Caco-2 (cell line): ENCODE results near the gene LUC7L. TPM values are rescaled to one million over a fixed set of nuclear protein-coding genes. Genes with fewer than 3 reads are reported as not detected.
"Not testable (repeated sequence)": the region's sequence is repeated elsewhere in the genome, so short reads cannot be mapped to it uniquely, and the experiment has no call there.

Experiments used
- BruUV-seq: library from RNA; stranded (reverse); fragments of 400-500 nt; replicated peaks from 2 replicates; lab custom pipeline; 2021; lab: Mats Ljungman, UMichigan
- CTCF ChIA-PET: fragments of 300-600 bp; sonication (Branson Sonifier 250); formaldehyde crosslinking; loops from one replicate; lab custom pipeline; 2022; ENCODE audit warnings: antibody characterized with exemption; lab: Charles Lee
- POLR2A ChIA-PET: fragments of 300-600 bp; sonication (Branson Sonifier 250); formaldehyde crosslinking; loops from one replicate; lab custom pipeline; 2022; ENCODE audit warnings: antibody characterized with exemption; lab: Charles Lee
- DNase-seq, 2 experiments: peaks; one replicate each; pipeline versions ENCODE4 v3.0.0 to v3.0.0-alpha.2; 2020 to 2022
- H3K27me3 ChIP-seq: replicated peaks from 2 replicates; pipeline ENCODE4 v1.6.0; 2011; ENCODE audit warnings: low read length; ENCODE audit not compliant: control insufficient read depth, insufficient read depth
- H3K36me3 ChIP-seq: 2 replicates; pipeline ENCODE4 v1.5.1; 2011; ENCODE audit warnings: low read length; ENCODE audit not compliant: control insufficient read depth, insufficient read depth
- H3K4me1 ChIP-seq: fragments of 250-450 bp; sonication (Bioruptor Pico); 2 replicates; pipeline ENCODE4 v1.5.1; 2020; ENCODE audit warnings: mild to moderate bottlenecking
- H3K4me3 ChIP-seq: 2 replicates; pipeline ENCODE4 v1.5.1; 2011; ENCODE audit warnings: low read depth, mild to moderate bottlenecking, control low read depth, low read length
- H3K9me3 ChIP-seq: fragments of 250-450 bp; sonication (Bioruptor Pico); 2 replicates; pipeline ENCODE4 v1.5.1; 2020; ENCODE audit warnings: mild to moderate bottlenecking, moderate library complexity
- H3K27ac Mint-ChIP-seq: one replicate; pipeline ENCODE4 v1.8.0; 2022; ENCODE audit warnings: mixed read lengths; ENCODE audit not compliant: unreplicated experiment
- H3K27me3 Mint-ChIP-seq: one replicate; pipeline ENCODE4 v1.8.0; 2022; ENCODE audit warnings: mixed read lengths; ENCODE audit not compliant: insufficient read depth, unreplicated experiment
- H3K36me3 Mint-ChIP-seq: one replicate; pipeline ENCODE4 v1.8.0; 2022; ENCODE audit warnings: mild to moderate bottlenecking, mixed read lengths; ENCODE audit not compliant: insufficient read depth, unreplicated experiment
- H3K4me1 Mint-ChIP-seq: one replicate; pipeline ENCODE4 v1.8.0; 2022; ENCODE audit warnings: low read depth, mixed read lengths; ENCODE audit not compliant: unreplicated experiment
- H3K4me3 Mint-ChIP-seq: one replicate; pipeline ENCODE4 v1.8.0; 2022; ENCODE audit warnings: mild to moderate bottlenecking, moderate library complexity, mixed read lengths; ENCODE audit not compliant: unreplicated experiment
- H3K9me3 Mint-ChIP-seq: one replicate; pipeline ENCODE4 v1.8.0; 2022; ENCODE audit warnings: mixed read lengths; ENCODE audit not compliant: unreplicated experiment
- intact Hi-C: fragments of 100-400 bp; cut with micrococcal nuclease; formaldehyde crosslinking; loops from one replicate; pipeline ENCODE4 v1.10.0; 2022; ENCODE audit not compliant: unreplicated experiment
- total RNA-seq: library from RNA; stranded (reverse); gene quantifications from 2 replicates; pipeline ENCODE4 v1.2.3, GENCODE V29; 2022
- TF ChIP-seq, protein P1 (sequence below), 2 experiments: fragments of 200-600 bp in 1 of 2; IDR thresholded peaks; 1 replicate in 1 of 2; 2 replicates in 1 of 2; pipeline versions ENCODE4 v1.5.1 to v1.8.0; 2011 to 2022; ENCODE audit warnings: antibody characterized with exemption in 1 of 2, control low read depth in 1 of 2, inconsistent platforms in 1 of 2, low read depth in 1 of 2, low read length in 1 of 2, mild to moderate bottlenecking in 1 of 2, moderate library complexity in 1 of 2; ENCODE audit not compliant: insufficient read depth in 1 of 2, severe bottlenecking in 1 of 2, unreplicated experiment in 1 of 2

Gene LUC7L
- total RNA-seq, 1 experiment from 2014 or later, result 80.7 TPM

DNA sequence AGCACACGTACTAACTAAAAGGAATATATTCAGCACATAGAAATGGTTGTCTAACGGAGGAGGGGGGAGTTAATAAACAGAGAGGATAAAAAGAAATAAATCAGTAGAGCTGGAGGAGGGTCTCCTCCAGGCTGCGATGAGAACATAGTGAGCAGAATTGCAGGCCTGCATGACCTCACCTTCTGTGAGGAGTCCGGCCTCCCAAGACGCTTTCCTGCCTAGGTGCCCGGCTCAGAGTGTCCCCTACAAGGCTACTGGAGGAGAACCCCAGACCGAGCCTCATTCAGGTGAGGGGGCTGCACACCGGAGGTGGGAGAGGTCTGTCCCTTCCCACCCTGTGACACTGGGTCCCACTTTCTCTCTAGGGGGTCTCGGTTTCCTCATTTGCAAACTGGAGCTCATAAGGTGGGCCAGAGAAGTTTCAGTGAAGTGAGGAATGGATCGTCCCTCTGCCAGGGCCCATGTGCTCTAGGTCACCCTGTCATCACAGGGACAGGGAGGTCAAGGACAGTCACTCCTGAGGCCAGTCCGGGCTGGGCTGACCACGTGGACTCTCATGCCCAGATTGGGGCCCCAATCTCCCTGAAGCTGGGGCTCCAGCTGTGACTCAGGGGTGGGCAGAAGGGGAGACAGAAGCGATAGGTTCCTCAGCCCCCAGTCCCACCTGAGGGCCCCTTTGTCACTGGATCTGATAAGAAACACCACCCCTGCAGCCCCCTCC lies 66.8 kb downstream of the LUC7L start:
- no peaks in the 10 kb centered on the region for H3K36me3 Mint-ChIP-seq
- no peak overlapping the region for H3K4me3 Mint-ChIP-seq
- H3K27me3 ChIP-seq, result no peaks in the 10 kb centered on the region; the same call in 1 of the 2 replicates
- ChIA-PET POLR2A (no interaction called here), CTCF (no interaction called here)
- no peaks in the 10 kb centered on the region for H3K9me3 Mint-ChIP-seq
- no peak overlapping the region for H3K27ac Mint-ChIP-seq
- H3K4me1 ChIP-seq, result no peaks in the 10 kb centered on the region
- H3K36me3 ChIP-seq, result no peaks in the 10 kb centered on the region
- TF ChIP-seq, protein P1, sequence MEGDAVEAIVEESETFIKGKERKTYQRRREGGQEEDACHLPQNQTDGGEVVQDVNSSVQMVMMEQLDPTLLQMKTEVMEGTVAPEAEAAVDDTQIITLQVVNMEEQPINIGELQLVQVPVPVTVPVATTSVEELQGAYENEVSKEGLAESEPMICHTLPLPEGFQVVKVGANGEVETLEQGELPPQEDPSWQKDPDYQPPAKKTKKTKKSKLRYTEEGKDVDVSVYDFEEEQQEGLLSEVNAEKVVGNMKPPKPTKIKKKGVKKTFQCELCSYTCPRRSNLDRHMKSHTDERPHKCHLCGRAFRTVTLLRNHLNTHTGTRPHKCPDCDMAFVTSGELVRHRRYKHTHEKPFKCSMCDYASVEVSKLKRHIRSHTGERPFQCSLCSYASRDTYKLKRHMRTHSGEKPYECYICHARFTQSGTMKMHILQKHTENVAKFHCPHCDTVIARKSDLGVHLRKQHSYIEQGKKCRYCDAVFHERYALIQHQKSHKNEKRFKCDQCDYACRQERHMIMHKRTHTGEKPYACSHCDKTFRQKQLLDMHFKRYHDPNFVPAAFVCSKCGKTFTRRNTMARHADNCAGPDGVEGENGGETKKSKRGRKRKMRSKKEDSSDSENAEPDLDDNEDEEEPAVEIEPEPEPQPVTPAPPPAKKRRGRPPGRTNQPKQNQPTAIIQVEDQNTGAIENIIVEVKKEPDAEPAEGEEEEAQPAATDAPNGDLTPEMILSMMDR (IDR thresholded peaks at IDR 0.05; ENCODE audit: insufficient read depth in 1 of 2, low read depth in 1 of 2, low read length in 1 of 2, severe bottlenecking in 1 of 2, unreplicated experiment in 1 of 2), result no peak
- DNase-seq, result no peak
- peaks cover 10% of the 10 kb centered on the region for H3K4me1 Mint-ChIP-seq
- no peaks in the 10 kb centered on the region for H3K9me3 ChIP-seq
- intact Hi-C loops, result no loop called here
- no peak overlapping the region for H3K4me3 ChIP-seq
- BruUV-seq, result no TSS peak
- peaks cover 12% of the 10 kb centered on the region for H3K27me3 Mint-ChIP-seq

DNA sequence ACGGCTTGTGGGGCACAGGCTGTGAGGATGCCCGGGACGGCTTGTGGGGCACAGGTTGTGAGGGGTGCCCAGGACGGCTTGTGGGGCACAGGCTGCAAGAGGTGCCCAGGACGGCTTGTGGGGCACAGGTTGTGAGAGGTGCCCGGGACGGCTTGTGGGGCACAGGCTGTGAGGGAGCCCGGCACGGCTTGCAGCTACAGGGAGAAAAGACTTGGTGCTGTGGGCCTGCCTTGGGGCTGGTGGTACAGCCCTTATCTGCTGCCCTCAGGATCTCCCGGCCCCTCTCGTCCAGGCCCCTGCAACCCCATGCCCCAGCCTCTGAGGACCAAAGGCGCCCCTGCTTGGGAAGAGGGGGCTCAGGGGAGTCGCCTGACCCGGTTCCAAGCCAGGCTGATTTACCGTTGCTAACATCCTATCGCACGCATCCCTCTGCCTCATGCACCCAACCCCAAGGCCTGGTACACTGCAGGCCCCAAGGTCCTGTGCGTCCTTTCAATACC lies 68.5 kb downstream of the LUC7L start:
- BruUV-seq, result no TSS peak
- Mint-ChIP-seq H3K36me3 (no peaks in the 10 kb centered on the region), H3K4me1 (peaks cover 10% of the 10 kb centered on the region), H3K4me3 (no peak overlapping the region), H3K27me3 (peaks cover 10% of the 10 kb centered on the region), H3K27ac (no peak overlapping the region), H3K9me3 (no peaks in the 10 kb centered on the region)
- ChIA-PET CTCF (no interaction called here), POLR2A (no interaction called here)
- Histone ChIP-seq H3K36me3 (no peaks in the 10 kb centered on the region), H3K4me3 (no peak overlapping the region), H3K9me3 (no peaks in the 10 kb centered on the region), H3K4me1 (no peaks in the 10 kb centered on the region), H3K27me3 (no peaks in the 10 kb centered on the region; the same call in 1 of the 2 replicates)
- intact Hi-C loops, result no loop called here
- TF ChIP-seq, protein P1 (IDR thresholded peaks at IDR 0.05; ENCODE audit: insufficient read depth in 1 of 2, low read depth in 1 of 2, low read length in 1 of 2, severe bottlenecking in 1 of 2, unreplicated experiment in 1 of 2), result no peak
- no peak for DNase-seq

DNA sequence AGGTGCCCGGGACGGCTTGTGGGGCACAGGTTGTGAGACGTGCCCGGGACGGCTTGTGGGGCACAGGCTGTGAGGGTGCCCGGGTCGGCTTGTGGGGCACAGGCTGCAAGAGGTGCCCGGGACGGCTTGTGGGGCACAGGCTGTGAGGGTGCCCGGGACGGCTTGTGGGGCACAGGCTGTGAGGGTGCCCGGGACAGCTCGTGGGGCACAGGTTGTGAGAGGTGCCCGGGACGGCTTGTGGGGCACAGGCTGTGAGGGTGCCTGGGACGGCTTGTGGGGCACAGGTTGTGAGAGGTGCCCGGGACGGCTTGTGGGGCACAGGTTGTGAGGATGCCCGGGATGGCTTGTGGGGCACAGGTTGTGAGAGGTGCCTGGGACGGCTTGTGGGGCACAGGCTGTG lies 69.0 kb downstream of the LUC7L start:
- H3K27me3 ChIP-seq, H3K9me3 ChIP-seq, H3K27me3 Mint-ChIP-seq, H3K36me3 Mint-ChIP-seq, H3K9me3 Mint-ChIP-seq, CTCF ChIA-PET, DNase-seq, H3K4me1 ChIP-seq, H3K4me3 Mint-ChIP-seq, H3K27ac Mint-ChIP-seq, POLR2A ChIA-PET, intact Hi-C loops, BruUV-seq, H3K36me3 ChIP-seq, H3K4me3 ChIP-seq: not testable (repeated sequence)
- H3K4me1 Mint-ChIP-seq, result peaks cover 10% of the 10 kb centered on the region
